Upper lobe of left lung (tissue), 4 donors: Measurements from ENCODE around the gene ZCCHC24.

Source experiments
- CTCF ChIP-seq, 6 experiments: fragments of 450-650 bp in 4 of 6; fragments of 200-600 bp in 2 of 6; sonication (generic) in 2 of 6; IDR thresholded peaks; one replicate each; pipeline ENCODE4 v1.5.1; 2016 to 2019; ENCODE audit warnings: antibody characterized with exemption in 6 of 6
- EP300 ChIP-seq, 4 donors: sonication (generic); formaldehyde crosslinking; IDR thresholded peaks; one replicate each; pipeline ENCODE4 v1.5.1; 2017; ENCODE audit warnings: antibody characterized with exemption in 4 of 4, control low read depth in 2 of 4
- POLR2A ChIP-seq, 4 donors: fragments of 450-650 bp; IDR thresholded peaks; one replicate each; pipeline ENCODE4 v1.5.1; 2016 to 2017; ENCODE audit warnings: antibody characterized with exemption in 4 of 4, mild to moderate bottlenecking in 2 of 4

DNA sequence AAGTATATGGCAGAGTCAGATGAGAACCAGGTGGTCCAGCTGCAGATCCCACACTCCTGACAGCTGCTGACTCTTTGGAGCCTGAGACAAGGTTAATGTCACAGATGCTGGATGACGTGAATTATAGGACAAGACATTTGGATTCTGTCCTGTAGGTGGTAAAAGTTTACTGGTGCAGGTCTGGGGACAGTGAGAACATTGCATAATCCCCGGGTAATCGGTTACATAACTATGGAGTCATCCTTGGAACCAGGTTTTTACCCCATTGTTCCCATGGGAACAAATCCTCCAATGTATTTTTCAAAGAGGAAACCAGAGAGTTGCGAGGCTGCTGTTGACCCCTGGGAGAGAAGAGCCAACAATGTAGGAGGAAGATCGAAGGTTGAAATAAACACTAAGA lies 27.5 kb upstream of the ZCCHC24 start:
- TF ChIP-seq EP300 (IDR thresholded peaks at IDR 0.05) (no peak), POLR2A (IDR thresholded peaks at IDR 0.05) (no peak), CTCF (IDR thresholded peaks at IDR 0.05) (no peak)
